ENCODE data around the gene SLCO2B1.

The SLCO2B1 gene

DNA sequence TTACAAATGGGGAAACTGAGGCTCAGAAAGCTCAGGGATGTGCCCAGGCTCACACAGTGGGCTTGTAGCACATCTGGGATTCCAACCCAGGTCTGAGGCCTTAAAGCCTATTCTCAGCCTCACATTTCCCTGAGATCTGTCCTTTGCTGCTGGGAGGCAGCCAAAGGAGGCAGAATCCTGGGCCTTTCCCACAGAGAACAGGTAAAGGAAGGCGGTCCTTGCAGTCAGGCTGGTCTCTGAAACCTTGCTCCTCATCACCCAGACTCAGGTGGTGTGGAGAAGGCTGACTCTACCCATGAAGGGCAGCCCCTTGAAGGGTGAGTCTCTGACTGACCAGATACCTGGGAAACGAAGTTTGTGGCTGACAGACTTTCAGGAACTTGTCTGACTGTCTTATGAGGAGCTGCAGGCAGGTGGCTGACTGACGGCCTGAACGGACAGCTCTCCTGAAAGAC, 7.8 kb downstream of the SLCO2B1 start:
- TF ChIP-seq, protein P1, sequence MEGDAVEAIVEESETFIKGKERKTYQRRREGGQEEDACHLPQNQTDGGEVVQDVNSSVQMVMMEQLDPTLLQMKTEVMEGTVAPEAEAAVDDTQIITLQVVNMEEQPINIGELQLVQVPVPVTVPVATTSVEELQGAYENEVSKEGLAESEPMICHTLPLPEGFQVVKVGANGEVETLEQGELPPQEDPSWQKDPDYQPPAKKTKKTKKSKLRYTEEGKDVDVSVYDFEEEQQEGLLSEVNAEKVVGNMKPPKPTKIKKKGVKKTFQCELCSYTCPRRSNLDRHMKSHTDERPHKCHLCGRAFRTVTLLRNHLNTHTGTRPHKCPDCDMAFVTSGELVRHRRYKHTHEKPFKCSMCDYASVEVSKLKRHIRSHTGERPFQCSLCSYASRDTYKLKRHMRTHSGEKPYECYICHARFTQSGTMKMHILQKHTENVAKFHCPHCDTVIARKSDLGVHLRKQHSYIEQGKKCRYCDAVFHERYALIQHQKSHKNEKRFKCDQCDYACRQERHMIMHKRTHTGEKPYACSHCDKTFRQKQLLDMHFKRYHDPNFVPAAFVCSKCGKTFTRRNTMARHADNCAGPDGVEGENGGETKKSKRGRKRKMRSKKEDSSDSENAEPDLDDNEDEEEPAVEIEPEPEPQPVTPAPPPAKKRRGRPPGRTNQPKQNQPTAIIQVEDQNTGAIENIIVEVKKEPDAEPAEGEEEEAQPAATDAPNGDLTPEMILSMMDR (IDR thresholded peaks at IDR 0.05; ENCODE audit: low read depth, low read length), result no peak
- no peak for DNase-seq (ENCODE audit: extremely low read depth, low read depth)

DNA sequence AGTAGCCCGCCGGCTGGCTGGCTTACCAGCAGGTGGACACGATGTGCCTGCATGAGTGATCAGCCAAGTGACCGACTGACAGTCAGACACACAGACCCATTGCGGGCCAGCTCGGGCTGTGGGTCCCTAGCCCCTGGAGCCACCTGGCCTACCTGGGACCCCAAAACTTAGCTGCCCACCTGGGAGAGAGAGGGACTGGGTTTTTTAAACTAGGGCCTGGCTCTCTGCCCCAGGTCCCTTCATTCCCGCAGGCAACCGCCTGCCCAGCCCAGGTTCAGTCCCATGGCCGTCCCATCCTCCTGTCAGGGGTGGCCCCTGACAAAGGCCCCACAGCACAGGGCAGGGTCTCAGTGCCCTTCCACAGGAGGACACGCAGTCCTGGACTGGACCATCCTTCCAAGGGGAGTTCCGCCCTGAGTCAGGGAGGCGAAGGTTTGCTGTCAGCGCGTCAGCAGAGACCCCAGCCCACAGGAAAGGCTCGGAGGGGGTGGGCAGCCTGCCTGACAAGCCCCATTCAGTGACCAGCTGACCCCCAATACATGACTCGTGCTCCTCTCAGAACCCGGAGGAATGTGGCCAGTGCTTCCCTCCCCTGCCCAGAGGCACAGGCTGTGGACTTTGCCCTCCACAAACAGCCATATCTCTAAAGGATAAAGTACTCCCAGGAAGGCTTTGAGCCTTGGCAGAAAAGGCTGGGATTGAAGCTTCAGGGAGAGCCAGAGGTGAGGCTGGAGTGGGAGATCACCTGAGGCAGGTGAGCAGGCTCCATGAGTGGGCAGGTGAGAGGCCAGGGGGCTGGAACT, 8.4 kb downstream of the SLCO2B1 start:
- no peak for DNase-seq (ENCODE audit: extremely low read depth, low read depth)
- TF ChIP-seq, protein P1 (IDR thresholded peaks at IDR 0.05; ENCODE audit: low read depth, low read length), result no peak

DNA sequence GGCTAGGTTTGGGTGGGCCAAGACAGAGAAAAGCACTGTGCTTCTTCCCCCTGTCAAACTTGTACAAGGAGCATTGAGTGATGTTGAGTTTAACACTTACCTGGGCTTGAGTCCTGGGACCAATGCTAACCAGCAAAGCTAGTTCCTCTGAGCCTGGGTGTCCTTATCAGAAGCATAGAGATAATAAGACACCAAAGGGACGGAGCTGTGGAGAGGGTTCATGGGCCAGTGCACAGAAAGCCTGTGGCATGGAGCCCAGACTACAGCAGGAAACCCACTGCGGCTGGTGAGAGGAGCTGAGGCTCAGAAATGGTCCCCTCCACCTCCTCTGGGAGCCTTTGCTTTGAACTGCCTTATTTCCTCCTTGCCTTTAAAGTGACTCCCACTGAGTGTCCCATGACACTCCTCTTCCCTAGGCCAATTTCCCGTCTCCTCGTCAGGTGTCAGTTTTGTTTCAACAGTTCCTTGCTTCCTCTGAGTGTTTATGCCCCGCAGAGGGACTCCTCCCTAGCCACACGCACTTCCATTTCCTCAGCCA, 9.4 kb downstream of the SLCO2B1 start:
- DNase-seq (ENCODE audit: extremely low read depth, low read depth), result no peak
- TF ChIP-seq, protein P1 (IDR thresholded peaks at IDR 0.05; ENCODE audit: low read depth, low read length), result no peak

DNA sequence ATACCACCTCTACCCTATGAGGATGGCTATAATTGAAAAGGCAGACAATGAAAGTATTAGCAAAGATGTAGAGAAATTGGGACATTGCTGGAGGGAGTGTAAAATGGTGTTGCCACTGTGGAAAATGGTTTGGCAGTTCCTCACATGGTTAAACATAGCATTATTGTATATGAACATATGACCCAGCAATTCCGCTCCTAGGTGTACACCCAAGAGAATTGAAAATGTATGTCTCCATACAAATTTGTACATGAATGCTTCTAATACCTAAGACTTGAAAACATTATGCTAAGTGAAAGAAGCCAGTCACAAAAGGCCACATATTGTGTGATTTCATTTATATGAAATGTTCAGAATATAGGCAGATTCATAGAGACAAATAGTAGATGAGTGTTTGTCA, 10.0 kb downstream of the SLCO2B1 start:
- DNase-seq (ENCODE audit: extremely low read depth, low read depth), result no peak
- TF ChIP-seq, protein P1 (IDR thresholded peaks at IDR 0.05; ENCODE audit: low read depth, low read length), result no peak

DNA sequence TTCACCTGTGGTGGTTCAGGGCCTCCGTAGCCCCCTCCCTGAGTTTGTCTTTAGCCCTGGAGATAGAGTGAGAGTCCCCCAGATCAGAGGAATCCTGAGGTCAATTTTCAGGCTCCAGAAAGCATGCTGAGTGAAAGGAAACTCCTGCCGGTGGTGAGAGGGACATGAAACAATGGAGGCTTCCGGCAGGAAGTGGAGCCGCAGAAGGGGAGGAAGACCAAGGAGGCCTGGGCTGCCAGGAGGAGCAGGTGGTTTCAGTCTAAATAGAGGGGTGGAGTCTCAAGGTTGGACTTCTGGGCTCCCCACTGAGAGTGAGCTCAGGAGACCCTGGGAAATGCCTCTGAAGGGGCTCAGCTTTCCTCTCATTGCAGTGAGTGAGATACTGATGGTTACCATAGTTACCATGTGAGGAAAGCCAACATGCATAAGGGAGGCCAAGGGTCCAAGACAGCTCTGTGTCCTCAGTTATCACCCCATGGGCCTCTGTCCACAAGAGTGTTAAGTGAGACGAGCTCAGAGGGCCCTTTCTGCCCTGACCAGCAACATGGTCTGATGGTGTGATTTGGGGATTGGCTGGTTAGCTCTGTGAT, 10.7 kb downstream of the SLCO2B1 start:
- DNase-seq (ENCODE audit: extremely low read depth, low read depth), result no peak
- TF ChIP-seq, protein P1 (IDR thresholded peaks at IDR 0.05; ENCODE audit: low read depth, low read length), result no peak

DNA sequence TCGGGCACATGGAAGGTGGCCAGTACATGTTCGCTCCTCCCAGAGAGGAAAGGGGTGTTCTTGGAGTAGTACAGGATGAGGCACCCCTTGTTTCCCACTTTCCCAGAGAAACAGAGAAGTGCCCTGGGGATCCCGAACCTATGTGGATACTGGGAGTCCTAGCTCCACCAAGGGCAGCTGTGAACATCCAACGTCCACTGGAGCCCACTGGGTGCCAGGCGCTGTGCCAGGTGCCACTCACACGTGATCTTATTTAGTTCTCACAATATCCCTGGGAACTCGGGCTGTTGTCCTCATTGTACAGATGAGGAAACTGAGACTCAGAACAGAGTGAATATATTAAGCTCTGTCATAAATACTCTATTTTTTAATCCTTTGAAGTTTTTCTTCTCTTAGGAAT, 12.0 kb downstream of the SLCO2B1 start:
- TF ChIP-seq, protein P1 (IDR thresholded peaks at IDR 0.05; ENCODE audit: low read depth, low read length), result no peak

More for the DNA sequence above, 12.0 kb downstream of the SLCO2B1 start:
- no peak for DNase-seq (ENCODE audit: extremely low read depth, low read depth)

Measured in AG09319 (cell line).